AG09309 (cell line): ENCODE measurements around the gene TEX261.

ENCODE experiments used
- DNase-seq: peaks from one replicate; pipeline ENCODE4 v3.0.0-alpha.2; 2010; ENCODE audit warnings: low read depth
- H3K4me3 ChIP-seq: 2 replicates; pipeline ENCODE4 v1.5.1; 2011; ENCODE audit warnings: mild to moderate bottlenecking, low read depth, low read length, moderate library complexity; ENCODE audit not compliant: control insufficient read depth
- CTCF ChIP-seq: IDR thresholded peaks from 2 replicates; pipeline ENCODE4 v1.5.1; 2011; ENCODE audit warnings: mild to moderate bottlenecking, low read depth, low read length, inconsistent platforms; ENCODE audit not compliant: insufficient read depth, control insufficient read depth; ENCODE audit errors: missing control alignments

TEX261 gene

GRCh38 chr2:70957798-70958197, 36.9 kb downstream of the TEX261 start:
- no peak for TF ChIP-seq CTCF
- no peak overlapping the region for H3K4me3 ChIP-seq
- DNase-seq: no peak

GRCh38 chr2:70956141-70956540, 38.5 kb downstream of the TEX261 start:
- no peak for DNase-seq
- no peak for TF ChIP-seq CTCF

DNA sequence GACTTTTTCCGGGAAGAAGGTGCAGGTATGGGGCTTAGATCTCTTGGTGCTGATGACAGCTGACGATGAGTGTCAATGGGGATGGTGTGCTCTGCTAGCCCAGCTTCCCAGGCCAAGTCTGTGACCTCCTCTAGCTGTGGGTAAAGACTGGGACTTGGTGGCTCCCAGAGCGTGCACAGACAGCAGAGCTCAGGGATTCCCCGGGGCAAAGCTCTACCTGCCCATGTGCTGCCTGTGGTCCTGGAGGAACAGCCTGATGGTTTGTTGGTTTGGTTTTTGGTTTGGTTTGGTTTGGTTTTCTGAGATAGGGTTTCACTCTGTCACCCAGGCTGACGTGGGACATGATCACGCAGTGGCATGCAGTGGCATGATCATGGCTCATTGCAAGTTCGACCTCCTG, 39.8 kb downstream of the TEX261 start:
- no peak for DNase-seq
- no peak overlapping the region for H3K4me3 ChIP-seq
- no peak for TF ChIP-seq CTCF

More at GRCh38 chr2:70956141-70956540, 38.5 kb downstream of the TEX261 start:
- no peak overlapping the region for H3K4me3 ChIP-seq

DNA sequence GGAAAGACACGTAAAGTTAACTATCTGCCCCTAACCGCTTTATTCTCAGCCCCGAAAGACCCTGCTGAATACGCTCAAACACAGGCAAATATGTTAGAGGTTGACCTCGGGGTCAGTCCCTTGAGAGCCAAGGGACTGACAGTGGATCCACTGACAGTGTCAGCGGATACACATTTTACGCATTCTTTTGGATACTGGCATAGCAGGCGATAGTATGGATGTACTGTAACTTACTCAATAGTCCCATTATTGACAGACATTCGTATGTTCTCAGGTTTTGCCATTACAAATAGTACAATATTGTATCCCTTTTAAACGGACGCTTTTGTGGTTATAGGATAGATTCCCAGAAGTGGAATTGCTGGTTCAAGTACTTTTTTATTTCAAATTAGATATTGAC, 45.6 kb downstream of the TEX261 start:
- DNase-seq: no peak
- TF ChIP-seq CTCF: no peak
- no peak overlapping the region for H3K4me3 ChIP-seq

- DNase-seq: no peak
- TF ChIP-seq CTCF: peak; percentile 95
- peak overlapping the region; percentile 1 for H3K4me3 ChIP-seq
Measured at GRCh38 chr2:70948337-70949003, 46.2 kb downstream of the TEX261 start.

DNA sequence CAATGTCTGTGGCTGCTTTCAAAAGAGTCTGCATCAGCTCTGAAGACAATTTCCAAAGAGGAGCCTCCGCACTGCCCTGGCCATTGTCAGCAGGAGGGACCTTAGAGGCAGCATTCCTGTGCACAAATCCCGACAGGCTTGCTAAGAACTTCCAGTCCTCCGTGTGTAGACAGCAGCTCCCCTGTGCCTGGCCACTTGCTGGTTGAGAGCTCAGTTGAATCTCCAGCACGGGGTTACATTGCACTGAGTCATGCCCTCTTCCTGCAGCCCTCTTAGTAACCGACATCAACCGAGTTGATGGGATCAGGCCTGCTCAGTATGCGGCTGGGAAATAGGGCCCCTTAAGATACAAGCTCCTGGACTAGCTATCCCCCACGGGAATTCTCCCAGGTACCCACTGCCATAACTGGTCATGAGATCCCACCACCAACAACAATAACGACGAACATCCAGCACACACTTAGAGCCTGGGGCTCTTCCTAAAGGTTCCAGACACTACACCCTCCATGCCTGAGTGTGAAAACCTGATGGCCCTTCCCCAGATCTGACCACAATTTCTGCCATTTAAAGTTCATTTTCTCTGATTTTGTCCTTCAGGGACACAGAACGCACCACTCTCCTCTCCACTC, 47.0 kb downstream of the TEX261 start:
- DNase-seq: no peak
- TF ChIP-seq CTCF: no peak
- no peak overlapping the region for H3K4me3 ChIP-seq

- TF ChIP-seq CTCF: peak; percentile 79
- no peak overlapping the region for H3K4me3 ChIP-seq
- DNase-seq: no peak
Measured at GRCh38 chr2:70946832-70947442, 47.7 kb downstream of the TEX261 start.
